Gastroesophageal sphincter (tissue), 4 donors: ENCODE measurements around the gene NCSTN. TPM values are rescaled to one million over a fixed set of nuclear protein-coding genes. Genes with fewer than 3 reads are reported as not detected.
A peak's percentile ranks its signal among the peaks of the same experiment; 100 is the strongest.

Experiments used
- ATAC-seq: fragments of 150-250 bp; one replicate; pipeline ENCODE4 v1.9.1; 2016; ENCODE audit warnings: mild to moderate bottlenecking, moderate library complexity
- H3K27ac ChIP-seq, 4 donors: fragments of 200-600 bp; sonication (generic) in 3 of 4; 1 replicate in 3 of 4; 2 replicates in 1 of 4; pipeline ENCODE4 v1.5.1; 2016 to 2019
- H3K27me3 ChIP-seq: fragments of 200-600 bp; sonication (generic); one replicate; pipeline ENCODE4 v1.5.1; 2019
- H3K36me3 ChIP-seq, 2 donors: fragments of 200-600 bp; sonication (generic); one replicate each; pipeline ENCODE4 v1.5.1; 2019; ENCODE audit warnings: control low read depth in 1 of 2
- H3K4me1 ChIP-seq, 3 donors: fragments of 200-600 bp; sonication (generic); 1 replicate in 2 of 3; 2 replicates in 1 of 3; pipeline ENCODE4 v1.5.1; 2016 to 2019; ENCODE audit warnings: control low read depth in 2 of 3
- H3K4me3 ChIP-seq, 2 donors: fragments of 200-600 bp; sonication (generic); one replicate each; pipeline ENCODE4 v1.5.1; 2019; ENCODE audit warnings: mild to moderate bottlenecking in 1 of 2, moderate library complexity in 1 of 2
- H3K9me3 ChIP-seq, 3 donors: fragments of 200-600 bp; sonication (generic); one replicate each; pipeline ENCODE4 v1.5.1; 2017 to 2019; ENCODE audit warnings: control low read depth in 2 of 3
- EP300 ChIP-seq: sonication (generic); formaldehyde crosslinking; IDR thresholded peaks from one replicate; pipeline ENCODE4 v1.6.1; 2017; ENCODE audit warnings: antibody characterized with exemption, mild to moderate bottlenecking
- POLR2A ChIP-seq, 2 donors: fragments of 450-650 bp; IDR thresholded peaks; one replicate each; pipeline ENCODE4 v1.6.1; 2017; ENCODE audit warnings: antibody characterized with exemption in 2 of 2, mild to moderate bottlenecking in 2 of 2, moderate library complexity in 1 of 2
- POLR2AphosphoS5 ChIP-seq: sonication (generic); formaldehyde crosslinking; IDR thresholded peaks from one replicate; pipeline ENCODE4 v1.6.1; 2017; ENCODE audit warnings: antibody characterized with exemption
- WGBS, 2 donors: methylation state at CpG; one replicate each; pipeline ENCODE4 v1.1.5; 2018; ENCODE audit warnings: low coverage in 1 of 2; 5-methylcytosine and 5-hydroxymethylcytosine counted together
- total RNA-seq, 4 donors: library from RNA; depleted of rRNA; stranded (reverse); fragments of >200 nt; gene quantifications; one replicate each; pipeline ENCODE4 v1.1.0, GENCODE V29; 2016
- TF ChIP-seq, protein P1 (sequence below), 4 experiments: fragments of 200-600 bp in 2 of 4; fragments of 450-650 bp in 2 of 4; sonication (generic) in 1 of 4; IDR thresholded peaks; one replicate each; pipeline ENCODE4 v1.5.1; 2017 to 2019; ENCODE audit warnings: antibody characterized with exemption in 4 of 4, mild to moderate bottlenecking in 2 of 4, moderate library complexity in 2 of 4

The NCSTN gene
- 10 to 100 TPM; 41.5 to 49.2 (median 47.5) TPM for total RNA-seq

DNA sequence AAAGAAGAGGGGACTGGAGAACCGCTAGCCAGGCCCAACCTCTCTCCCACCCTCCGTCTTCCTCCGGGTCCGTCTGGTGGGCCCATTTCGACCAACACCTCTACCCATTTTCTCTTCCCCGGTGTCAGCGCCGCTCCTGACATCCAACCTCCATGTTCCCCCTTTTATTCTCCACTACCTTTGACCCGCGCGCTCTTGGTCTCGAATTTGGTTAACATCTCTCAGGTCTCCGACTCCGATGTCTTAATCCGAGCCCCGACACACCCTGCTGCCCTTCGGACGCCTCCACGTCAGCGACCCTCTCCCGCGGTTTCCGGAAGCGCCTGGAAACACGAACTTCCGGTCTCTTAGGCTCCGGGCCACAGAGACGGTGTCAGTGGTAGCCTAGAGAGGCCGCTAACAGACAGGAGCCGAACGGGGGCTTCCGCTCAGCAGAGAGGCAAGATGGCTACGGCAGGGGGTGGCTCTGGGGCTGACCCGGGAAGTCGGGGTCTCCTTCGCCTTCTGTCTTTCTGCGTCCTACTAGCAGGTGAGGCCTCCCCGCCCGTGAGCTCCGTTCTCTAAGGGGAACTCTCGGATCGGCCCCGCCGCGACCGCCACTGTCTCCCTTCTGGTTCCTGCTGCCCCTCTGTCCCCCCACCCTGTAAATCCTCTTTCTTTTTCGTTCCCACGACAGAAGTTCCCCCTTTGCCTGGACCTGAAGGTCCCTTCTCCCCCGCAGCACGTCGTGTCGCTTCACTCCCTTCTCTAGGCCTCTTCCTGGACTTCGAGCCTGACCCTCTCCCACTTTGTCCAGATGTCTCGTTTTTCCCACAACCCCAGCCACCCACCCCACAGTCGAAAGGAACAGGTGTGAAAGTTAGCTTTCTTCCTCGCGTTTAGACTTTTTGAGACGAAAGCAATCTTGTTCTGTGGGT, at the start of gene NCSTN, which contains the start of gene COPA:
TSS of gene NCSTN (plus strand) at position 431 of the 917 bp plus-strand sequence. CDS start at position 445, 14 bp downstream.
TSS of gene COPA (minus strand) at position 298 of the 917 bp plus-strand sequence. CDS start at position 218, 80 bp downstream.
- peaks cover 6 to 61% (median 7%) of the 10 kb centered on the region in 3 donors for H3K4me1 ChIP-seq
- TF ChIP-seq, protein P1, sequence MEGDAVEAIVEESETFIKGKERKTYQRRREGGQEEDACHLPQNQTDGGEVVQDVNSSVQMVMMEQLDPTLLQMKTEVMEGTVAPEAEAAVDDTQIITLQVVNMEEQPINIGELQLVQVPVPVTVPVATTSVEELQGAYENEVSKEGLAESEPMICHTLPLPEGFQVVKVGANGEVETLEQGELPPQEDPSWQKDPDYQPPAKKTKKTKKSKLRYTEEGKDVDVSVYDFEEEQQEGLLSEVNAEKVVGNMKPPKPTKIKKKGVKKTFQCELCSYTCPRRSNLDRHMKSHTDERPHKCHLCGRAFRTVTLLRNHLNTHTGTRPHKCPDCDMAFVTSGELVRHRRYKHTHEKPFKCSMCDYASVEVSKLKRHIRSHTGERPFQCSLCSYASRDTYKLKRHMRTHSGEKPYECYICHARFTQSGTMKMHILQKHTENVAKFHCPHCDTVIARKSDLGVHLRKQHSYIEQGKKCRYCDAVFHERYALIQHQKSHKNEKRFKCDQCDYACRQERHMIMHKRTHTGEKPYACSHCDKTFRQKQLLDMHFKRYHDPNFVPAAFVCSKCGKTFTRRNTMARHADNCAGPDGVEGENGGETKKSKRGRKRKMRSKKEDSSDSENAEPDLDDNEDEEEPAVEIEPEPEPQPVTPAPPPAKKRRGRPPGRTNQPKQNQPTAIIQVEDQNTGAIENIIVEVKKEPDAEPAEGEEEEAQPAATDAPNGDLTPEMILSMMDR (IDR thresholded peaks at IDR 0.05), result peak in 2 of 4 experiments; percentile 12 to 30
- TF ChIP-seq POLR2A (IDR thresholded peaks at IDR 0.05) (peak; percentile 80 to 90), EP300 (no peak), POLR2AphosphoS5 (peak; percentile 97)

DNA sequence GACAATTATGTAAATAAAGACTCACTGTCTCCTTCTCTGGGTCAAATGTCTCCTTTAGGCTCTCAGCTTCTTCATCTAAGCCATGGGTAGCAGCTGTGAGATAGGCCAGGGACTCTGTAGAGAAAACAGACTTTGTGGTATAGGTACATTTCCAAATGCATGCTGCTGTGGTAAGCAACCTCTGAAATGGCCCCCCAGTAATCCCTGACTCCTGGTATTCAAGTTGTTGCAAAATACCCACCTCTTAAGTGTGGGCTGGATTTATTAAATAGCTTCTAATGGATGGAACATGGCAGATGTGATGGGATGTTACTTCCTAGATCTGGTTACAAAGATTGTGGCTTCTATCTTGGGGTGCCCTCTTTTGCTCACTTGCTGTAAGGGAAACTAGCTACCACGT, 47.1 kb upstream of the NCSTN start:
- Histone ChIP-seq H3K36me3 (peaks cover 10 to 99% of the 10 kb centered on the region in 2 donors), H3K27ac (no peak overlapping the region), H3K9me3 (no peaks in the 10 kb centered on the region), H3K4me3 (no peak overlapping the region), H3K27me3 (no peaks in the 10 kb centered on the region), H3K4me1 (peaks cover 0 to 3% (median 0%) of the 10 kb centered on the region in 3 donors)
- TF ChIP-seq EP300 (no peak), POLR2AphosphoS5 (no peak), POLR2A (IDR thresholded peaks at IDR 0.05) (no peak)
- TF ChIP-seq, protein P1 (IDR thresholded peaks at IDR 0.05), result no peak
- ATAC-seq, result no peak
- 78 to 89% methylated on average over 1 of the region's 1 CpG for WGBS, 2 donors

More for the DNA sequence above, at the start of gene NCSTN, which contains the start of gene COPA:
- Histone ChIP-seq H3K9me3 (no peaks in the 10 kb centered on the region), H3K27me3 (no peaks in the 10 kb centered on the region), H3K4me3 (peak within 1 kb of the TSS; percentile 86 to 91), H3K27ac (peak within 1 kb of the TSS; percentile 85 to 93 (median 90)), H3K36me3 (peaks cover 0 to 54% of the 10 kb centered on the region in 2 donors)
- ATAC-seq, result peak; percentile 99
- 0% methylated on average over 16 to 31 of the region's 58 CpGs for WGBS, 2 donors

DNA sequence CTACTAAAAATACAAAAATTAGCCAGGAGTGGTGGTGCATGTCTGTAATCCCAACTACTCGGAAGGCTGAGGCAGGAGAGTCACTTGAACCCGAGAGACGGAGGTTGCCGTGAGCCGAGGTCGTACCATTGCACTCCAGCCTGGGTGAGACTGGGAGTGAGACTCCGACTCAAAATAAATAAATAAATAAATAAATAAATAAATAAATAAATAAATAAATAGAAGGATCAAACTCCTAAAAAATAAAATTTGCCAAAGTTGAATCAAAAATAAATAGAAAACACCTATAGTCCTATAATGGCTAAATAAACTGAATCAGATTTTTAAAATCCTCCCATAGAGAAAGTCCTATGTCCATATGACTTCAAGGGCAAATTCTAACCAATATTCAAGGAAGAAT, 43.0 kb upstream of the NCSTN start:
- Histone ChIP-seq H3K36me3 (peaks cover 0 to 96% of the 10 kb centered on the region in 2 donors), H3K4me1 (no peaks in the 10 kb centered on the region), H3K9me3 (no peaks in the 10 kb centered on the region), H3K27ac (no peak overlapping the region), H3K27me3 (no peaks in the 10 kb centered on the region), H3K4me3 (no peak overlapping the region)
- no peak for ATAC-seq
- TF ChIP-seq EP300, result no peak
- TF ChIP-seq POLR2AphosphoS5, result no peak
- TF ChIP-seq POLR2A (IDR thresholded peaks at IDR 0.05), result no peak
- TF ChIP-seq, protein P1 (IDR thresholded peaks at IDR 0.05), result no peak
- WGBS, 2 donors, result 81% methylated on average over 7 of the region's 7 CpGs; no CpG with 5 or more reads in 1 of the 2 donors

DNA sequence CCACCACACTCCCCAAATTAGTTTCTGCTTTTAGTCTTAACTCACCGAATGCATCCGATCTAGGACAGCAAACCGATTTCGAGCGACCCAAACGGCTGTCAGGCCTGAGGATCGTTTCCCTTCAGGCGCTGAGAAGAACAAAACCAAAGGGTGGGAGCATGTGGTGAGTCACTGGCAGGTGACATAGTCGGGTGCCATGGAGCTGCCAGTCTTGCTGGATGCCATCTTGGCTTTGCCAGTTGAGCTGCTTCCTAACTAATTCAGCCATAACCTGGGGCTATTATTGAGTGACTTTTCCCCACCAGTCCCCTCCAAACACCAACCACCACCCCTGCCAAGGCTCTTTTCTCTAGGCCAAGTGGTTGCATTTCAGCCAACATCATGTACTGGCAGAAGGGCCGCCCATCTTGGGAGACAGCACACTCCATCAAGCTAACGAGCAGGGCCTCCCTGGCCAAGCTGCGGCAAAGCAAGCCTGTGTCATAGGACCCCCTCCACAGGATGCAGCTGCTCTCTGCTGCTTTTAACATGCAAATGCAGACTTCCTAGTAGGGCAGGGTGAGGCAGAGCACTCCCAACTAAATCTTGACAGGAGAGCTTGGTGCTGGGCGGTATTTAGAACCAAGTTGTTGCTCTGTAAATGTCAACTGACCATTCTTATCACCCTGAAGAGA, 35.9 kb upstream of the NCSTN start:
- no peaks in the 10 kb centered on the region for H3K27me3 ChIP-seq
- ATAC-seq, result no peak
- H3K9me3 ChIP-seq, result no peaks in the 10 kb centered on the region
- WGBS, 2 donors, result 89 to 90% methylated on average over 9 of the region's 13 CpGs
- peak overlapping the region in 1 of 4 donors; percentile 12 for H3K27ac ChIP-seq
- H3K4me3 ChIP-seq, result no peak overlapping the region
- peaks cover 14 to 100% of the 10 kb centered on the region in 2 donors for H3K36me3 ChIP-seq
- no peaks in the 10 kb centered on the region for H3K4me1 ChIP-seq
- TF ChIP-seq EP300 (no peak), POLR2AphosphoS5 (no peak), POLR2A (IDR thresholded peaks at IDR 0.05) (no peak)
- TF ChIP-seq, protein P1 (IDR thresholded peaks at IDR 0.05), result no peak
